ENCODE results near the gene FSTL3.

FSTL3 gene

GRCh38 chr19:732148-733069, 56.2 kb downstream of the FSTL3 start:
- H3K4me3 ChIP-seq (ENCODE audit: low read depth, low read length) = no peak overlapping the region
- no peak for DNase-seq
- H3K9me3 ChIP-seq (ENCODE audit: severe bottlenecking) = no peaks in the 10 kb centered on the region
- peaks cover 61% of the 10 kb centered on the region for H3K36me3 ChIP-seq
- H3K27me3 ChIP-seq (ENCODE audit: insufficient read depth, low read depth, severe bottlenecking) = no peaks in the 10 kb centered on the region
- no peak overlapping the region for H3K27ac ChIP-seq
- no peak for TF ChIP-seq CTCF (IDR thresholded peaks at IDR 0.05; ENCODE audit: low read depth, low read length)
